ENCODE measurements around the gene DNAJC4. TPM values are rescaled to one million over a fixed set of nuclear protein-coding genes. Genes with fewer than 3 reads are reported as not detected.
A peak's percentile ranks its signal among the peaks of the same experiment; 100 is the strongest.

Gene DNAJC4
- total RNA-seq, 1 experiment from 2014 or later, result 26.0 TPM

GRCh38 chr11:64185175-64185692, 45.1 kb upstream of the DNAJC4 start (continued):
- TF ChIP-seq GABPB1 (CRISPR knock-in tag; IDR thresholded peaks at IDR 0.05) (peak; percentile 38; the same call in 1 of the 2 replicates), GRHL2 (CRISPR knock-in tag; IDR thresholded peaks at IDR 0.05; ENCODE audit: insufficient replicate concordance, severe bottlenecking) (no peak), AR (CRISPR knock-in tag; IDR thresholded peaks at IDR 0.05) (no peak), CREM (CRISPR knock-in tag; IDR thresholded peaks at IDR 0.05) (peak; percentile 83), ZNF512 (CRISPR knock-in tag; IDR thresholded peaks at IDR 0.05; ENCODE audit: borderline replicate concordance) (no peak), ZNF396 (CRISPR knock-in tag; IDR thresholded peaks at IDR 0.05; ENCODE audit: borderline replicate concordance) (no peak), MLX (CRISPR knock-in tag; IDR thresholded peaks at IDR 0.05) (peak; percentile 69; the same call in 1 of the 2 replicates), SOX15 (CRISPR knock-in tag; IDR thresholded peaks at IDR 0.05) (no peak), CDX4 (CRISPR knock-in tag; IDR thresholded peaks at IDR 0.05; ENCODE audit: borderline replicate concordance) (no peak), NR1H2 (CRISPR knock-in tag; IDR thresholded peaks at IDR 0.05) (peak; percentile 68), ZNF121 (CRISPR knock-in tag; IDR thresholded peaks at IDR 0.05) (0 out of 2 replicates have a peak, but pooled peaks have one; percentile 26), HMGXB4 (CRISPR knock-in tag; IDR thresholded peaks at IDR 0.05) (peak; percentile 96), NR3C1 (CRISPR knock-in tag; conservative IDR thresholded peaks at IDR 0.05; ENCODE audit: low read depth) (no peak), FOXJ3 (CRISPR knock-in tag; IDR thresholded peaks at IDR 0.05; ENCODE audit: borderline replicate concordance) (no peak), ZNF671 (CRISPR knock-in tag; IDR thresholded peaks at IDR 0.05) (no peak), NR2C2 (CRISPR knock-in tag; IDR thresholded peaks at IDR 0.05) (peak; percentile 57; the same call in 1 of the 2 replicates), IRF1 (CRISPR knock-in tag; IDR thresholded peaks at IDR 0.05) (peak; percentile 57; the same call in 1 of the 2 replicates), ESRRA (CRISPR knock-in tag; IDR thresholded peaks at IDR 0.05; ENCODE audit: borderline replicate concordance) (peak; percentile 80; the same call in 1 of the 2 replicates), MYBL2 (CRISPR knock-in tag; IDR thresholded peaks at IDR 0.05) (peak; percentile 95), ELF4 (CRISPR knock-in tag; IDR thresholded peaks at IDR 0.05; ENCODE audit: low read depth) (peak; percentile 78; the same call in 1 of the 2 replicates), JAZF1 (CRISPR knock-in tag; IDR thresholded peaks at IDR 0.05) (no peak), PRDM15 (CRISPR knock-in tag; IDR thresholded peaks at IDR 0.05) (no peak; the same call in 1 of the 2 replicates), ZNF219 (CRISPR knock-in tag; IDR thresholded peaks at IDR 0.05; ENCODE audit: borderline replicate concordance) (peak; percentile 61; the same call in 1 of the 2 replicates), STAT6 (CRISPR knock-in tag; conservative IDR thresholded peaks at IDR 0.05; ENCODE audit: low read depth) (0 out of 2 replicates have a peak, but pooled peaks have one; percentile 56)

Data from WTC11 (cell line).